HK-2 (cell line): ENCODE measurements around the gene COL23A1.

Experiments
- DNase-seq: peaks from one replicate; pipeline ENCODE4 v3.0.0-alpha.2; 2018; ENCODE audit not compliant: unreplicated experiment

COL23A1 gene

GRCh38 chr5:178283520-178283919, 306.7 kb downstream of the COL23A1 start:
- DNase-seq, result no peak

GRCh38 chr5:178282391-178282790, 307.8 kb downstream of the COL23A1 start:
- no peak for DNase-seq

- DNase-seq, result no peak
Measured at GRCh38 chr5:178281331-178281730, 308.9 kb downstream of the COL23A1 start.

GRCh38 chr5:178280631-178281030, 309.6 kb downstream of the COL23A1 start:
- DNase-seq, result no peak

- peak; percentile 67 for DNase-seq
Measured at GRCh38 chr5:178279723-178280438, 310.3 kb downstream of the COL23A1 start.

DNA sequence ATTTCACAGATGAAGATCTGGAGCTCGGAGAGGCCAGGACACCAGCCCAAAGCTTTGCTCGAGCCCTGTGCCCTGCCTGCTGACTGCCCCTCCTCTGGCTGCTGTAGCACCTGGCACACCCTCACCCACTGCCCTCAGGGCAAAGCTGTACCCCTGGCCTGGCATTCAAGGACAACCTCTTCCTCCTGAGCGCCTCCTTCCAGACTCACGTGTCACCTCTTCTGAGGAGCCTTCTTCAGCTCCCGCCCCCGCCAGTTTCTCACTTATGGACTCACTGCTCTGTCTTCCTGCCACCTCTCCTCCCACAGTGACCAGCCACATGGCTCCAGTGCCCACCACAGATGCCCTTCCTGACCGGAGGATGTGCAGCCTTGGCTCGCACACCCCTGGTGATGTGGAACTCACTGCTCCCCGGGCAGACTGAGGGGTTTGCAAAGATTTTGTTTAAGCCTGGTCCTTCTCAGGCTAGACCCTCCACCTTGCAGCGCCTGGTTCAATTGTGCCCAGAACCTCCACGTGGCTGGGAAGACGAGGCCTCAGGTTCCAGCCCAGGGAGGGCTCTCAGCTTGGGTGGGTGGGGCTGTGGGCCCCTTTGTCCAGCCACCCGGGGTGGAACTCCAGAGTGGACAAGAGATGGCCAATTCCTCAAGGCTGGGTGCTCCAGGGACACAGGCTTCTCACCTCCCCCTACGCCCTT, 311.0 kb downstream of the COL23A1 start:
- DNase-seq, result no peak

GRCh38 chr5:178278358-178279023, 311.7 kb downstream of the COL23A1 start:
- DNase-seq, result no peak

DNA sequence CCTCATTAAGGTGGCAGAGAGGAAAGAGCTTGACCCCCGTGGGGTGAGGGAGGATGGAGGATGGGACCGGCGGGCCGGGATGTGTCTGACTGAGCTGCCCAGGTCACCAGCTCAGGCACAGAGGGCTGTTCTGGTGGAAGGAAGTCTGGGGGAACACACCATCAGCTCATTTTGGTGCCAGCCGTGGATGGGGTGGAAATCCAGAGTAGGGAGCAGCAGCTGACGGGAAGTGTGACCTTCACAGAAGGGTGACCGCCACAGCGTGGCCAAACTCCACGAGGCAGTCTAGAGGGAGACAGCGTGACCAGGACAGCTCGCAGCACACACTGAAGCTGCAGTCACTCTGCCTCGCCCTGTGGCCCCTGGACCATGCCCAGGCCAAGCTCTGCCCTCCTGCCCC, 312.3 kb downstream of the COL23A1 start:
- no peak for DNase-seq

- DNase-seq, result no peak
Measured at GRCh38 chr5:178277346-178277745, 312.8 kb downstream of the COL23A1 start.

- DNase-seq, result no peak
Measured at GRCh38 chr5:178274781-178275537, 315.2 kb downstream of the COL23A1 start.

GRCh38 chr5:178273665-178274541, 316.3 kb downstream of the COL23A1 start:
- no peak for DNase-seq

GRCh38 chr5:178273041-178273440, 317.2 kb downstream of the COL23A1 start:
- no peak for DNase-seq

GRCh38 chr5:178272591-178272990, 317.6 kb downstream of the COL23A1 start:
- DNase-seq, result no peak

DNA sequence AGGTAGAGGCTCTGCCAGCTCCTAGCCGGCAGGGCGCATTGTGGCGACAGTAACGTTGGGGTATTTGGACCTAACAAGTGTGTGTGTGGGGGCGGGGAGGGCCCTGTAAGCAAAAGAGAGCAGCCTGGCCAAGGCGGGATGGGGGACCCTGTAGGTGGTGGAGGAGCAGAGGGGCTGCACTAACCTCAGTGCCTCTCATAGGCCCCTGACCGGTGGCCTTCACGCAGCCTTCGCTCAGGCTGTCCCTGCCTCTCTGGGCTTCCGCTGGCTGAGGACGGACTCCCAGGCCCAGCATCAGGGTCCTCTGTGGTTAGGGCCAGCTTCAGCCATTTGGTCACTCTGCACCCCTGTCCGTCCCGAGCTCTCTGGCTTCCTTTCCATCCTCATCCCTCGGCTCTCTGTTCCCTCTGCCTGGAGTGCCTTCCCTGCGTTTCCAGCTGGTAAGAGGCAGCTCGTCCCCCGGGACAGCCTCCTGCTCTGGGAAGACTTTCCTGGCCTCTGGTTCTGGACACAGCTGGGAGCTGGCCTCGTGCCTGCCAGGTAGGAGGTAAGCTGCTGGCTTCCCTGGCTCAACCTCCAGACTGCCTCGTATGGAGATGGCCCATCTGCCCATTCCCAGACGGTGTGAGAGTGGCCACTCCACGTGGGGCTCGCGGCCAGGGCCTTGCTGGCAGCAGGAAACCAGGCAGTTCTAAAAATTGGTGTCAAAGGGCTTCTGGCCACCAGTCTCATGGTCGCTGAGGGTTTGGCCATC, 318.3 kb downstream of the COL23A1 start:
- DNase-seq, result no peak

DNA sequence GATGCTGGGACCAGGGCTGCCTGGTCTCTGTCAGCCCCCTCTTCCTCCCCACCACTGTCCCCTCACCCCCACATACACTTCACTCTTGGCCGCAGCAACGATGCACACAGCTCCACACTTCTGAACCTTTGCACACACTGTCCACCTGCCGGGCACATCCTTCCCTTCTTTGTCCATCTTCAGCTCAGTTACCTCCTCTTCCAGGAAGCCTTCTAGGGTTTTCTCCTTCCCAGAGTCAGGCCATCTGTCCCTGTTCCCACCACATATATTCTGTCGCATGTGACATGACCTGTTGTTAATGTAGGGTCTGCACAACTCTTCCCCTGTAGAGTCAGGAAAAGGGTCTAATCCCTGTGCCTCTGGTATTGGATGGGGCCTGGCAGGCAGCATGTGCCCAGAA, 319.0 kb downstream of the COL23A1 start:
- DNase-seq, result no peak

DNA sequence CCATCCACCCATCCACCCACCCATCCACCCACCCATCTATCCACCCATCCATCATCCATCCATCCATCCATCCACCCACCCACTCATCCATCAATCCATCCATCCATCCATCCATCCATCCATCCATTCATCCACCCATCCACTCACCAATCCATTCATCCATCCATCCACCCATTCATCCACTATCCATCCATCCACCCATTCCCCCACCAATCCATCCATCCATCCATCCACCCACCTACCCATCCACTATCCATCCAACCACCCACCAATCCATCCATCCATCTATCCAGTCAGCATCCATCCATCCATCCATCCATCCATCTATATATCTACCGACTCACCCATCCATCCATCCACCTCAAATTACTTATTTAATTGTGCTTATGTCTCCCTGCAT, 320.7 kb downstream of the COL23A1 start:
- DNase-seq, result no peak

GRCh38 chr5:178267876-178268275, 322.3 kb downstream of the COL23A1 start:
- no peak for DNase-seq

- DNase-seq, result no peak
Measured at GRCh38 chr5:178267245-178267644, 322.9 kb downstream of the COL23A1 start.

- DNase-seq, result no peak
Measured at GRCh38 chr5:178266581-178266980, 323.6 kb downstream of the COL23A1 start.

DNA sequence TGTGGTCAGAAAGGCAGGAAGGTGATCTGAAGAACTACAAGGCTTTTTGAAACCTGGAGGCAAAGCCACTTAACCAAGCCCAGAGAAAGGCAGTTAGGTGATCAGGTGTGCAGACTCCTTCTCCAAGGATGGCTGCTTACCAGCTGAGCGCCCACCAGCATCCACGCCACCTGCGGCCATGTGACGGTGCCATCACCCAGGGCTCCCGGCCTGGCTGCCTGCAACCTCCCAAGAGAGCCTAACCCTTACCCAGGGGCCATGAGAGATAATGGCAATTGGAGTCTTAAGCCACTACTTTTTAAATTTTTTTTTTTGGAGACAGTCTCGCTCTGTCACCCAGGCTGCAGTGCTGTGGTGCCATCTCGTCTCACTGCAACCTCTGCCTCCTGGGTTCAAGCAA, 324.4 kb downstream of the COL23A1 start:
- DNase-seq, result no peak
